Neural progenitor cell (in vitro differentiated cells): ENCODE data around the gene CAP2. TPM values are rescaled to one million over a fixed set of nuclear protein-coding genes. Genes with fewer than 3 reads are reported as not detected.
"Not testable (repeated sequence)": the region's sequence is repeated elsewhere in the genome, so short reads cannot be mapped to it uniquely, and the experiment has no call there.

Experiments used
- DNase-seq: peaks from one replicate; pipeline ENCODE4 v3.0.0-alpha.2; 2016; ENCODE audit warnings: low spot score
- H2AFZ ChIP-seq: fragments of 200-600 bp; sonication (generic); replicated peaks from 2 replicates; pipeline ENCODE4 v1.6.1; 2016; ENCODE audit warnings: antibody characterized with exemption
- H3F3A ChIP-seq: fragments of 200-600 bp; sonication (generic); 2 replicates; pipeline ENCODE4 v1.6.1; 2016; ENCODE audit warnings: antibody characterized with exemption, low read depth
- H3K27ac ChIP-seq: fragments of 200-600 bp; sonication (generic); 2 replicates; pipeline ENCODE4 v1.5.1; 2016; ENCODE audit warnings: mild to moderate bottlenecking
- H3K27me3 ChIP-seq: fragments of 200-600 bp; sonication (generic); 2 replicates; pipeline ENCODE4 v1.6.1; 2016; ENCODE audit warnings: mild to moderate bottlenecking, moderate library complexity
- H3K36me3 ChIP-seq: fragments of 200-600 bp; sonication (generic); 2 replicates; pipeline ENCODE4 v1.5.1; 2016
- H3K4me1 ChIP-seq: fragments of 200-600 bp; sonication (generic); 2 replicates; pipeline ENCODE4 v1.6.1; 2016; ENCODE audit warnings: mixed run types
- H3K4me2 ChIP-seq: fragments of 200-600 bp; sonication (generic); 2 replicates; pipeline ENCODE4 v1.6.1; 2016
- H3K4me3 ChIP-seq: fragments of 200-600 bp; sonication (generic); 2 replicates; pipeline ENCODE4 v1.5.1; 2016
- H3K79me2 ChIP-seq: fragments of 200-600 bp; sonication (generic); 2 replicates; pipeline ENCODE4 v1.6.1; 2016; ENCODE audit warnings: low read depth
- H3K9ac ChIP-seq: fragments of 200-600 bp; sonication (generic); 2 replicates; pipeline ENCODE4 v1.6.1; 2016
- H3K9me3 ChIP-seq: fragments of 200-600 bp; sonication (generic); 2 replicates; pipeline ENCODE4 v1.5.1; 2016; ENCODE audit warnings: low read depth
- H4K20me1 ChIP-seq: fragments of 200-600 bp; sonication (generic); 2 replicates; pipeline ENCODE4 v1.6.1; 2016; ENCODE audit warnings: low read depth
- H3K27ac Mint-ChIP-seq: 3 replicates; pipeline ENCODE4 v1.8.0; 2021; ENCODE audit warnings: mixed read lengths
- H3K27me3 Mint-ChIP-seq: 2 replicates; pipeline ENCODE4 v1.8.0; 2022; ENCODE audit warnings: low read depth, mild to moderate bottlenecking, inconsistent platforms, moderate library complexity, mixed read lengths; ENCODE audit not compliant: insufficient read depth
- H3K36me3 Mint-ChIP-seq: 3 replicates; pipeline ENCODE4 v1.8.0; 2021; ENCODE audit warnings: mixed read lengths
- H3K4me1 Mint-ChIP-seq: 3 replicates; pipeline ENCODE4 v1.8.0; 2021; ENCODE audit warnings: mixed read lengths
- H3K4me3 Mint-ChIP-seq: 3 replicates; pipeline ENCODE4 v1.8.0; 2021; ENCODE audit warnings: mild to moderate bottlenecking, moderate library complexity, mixed read lengths
- H3K9me3 Mint-ChIP-seq: 3 replicates; pipeline ENCODE4 v1.8.0; 2020; ENCODE audit warnings: mixed read lengths
- EZH2 ChIP-seq: fragments of 200-600 bp; sonication (generic); IDR thresholded peaks from 2 replicates; pipeline ENCODE4 v1.6.1; 2017; ENCODE audit warnings: antibody characterized with exemption, mild to moderate bottlenecking, moderate library complexity
- EZH2phosphoT487 ChIP-seq: fragments of 200-600 bp; sonication (generic); IDR thresholded peaks from 2 replicates; pipeline ENCODE4 v1.6.1; 2017; ENCODE audit warnings: antibody characterized with exemption
- total RNA-seq: library from RNA; depleted of rRNA; stranded (reverse); fragments of >200 nt; gene quantifications from 2 replicates; pipeline ENCODE4 v1.2.3, GENCODE V29; 2015; ENCODE audit warnings: low replicate concordance
- TF ChIP-seq, protein P1 (sequence below): fragments of 200-600 bp; sonication (generic); IDR thresholded peaks from 2 replicates; pipeline ENCODE4 v1.5.1; 2017; ENCODE audit warnings: antibody characterized with exemption, mild to moderate bottlenecking

Gene CAP2
- total RNA-seq, 1 donor from 2014 or later, result 27.4 TPM

DNA sequence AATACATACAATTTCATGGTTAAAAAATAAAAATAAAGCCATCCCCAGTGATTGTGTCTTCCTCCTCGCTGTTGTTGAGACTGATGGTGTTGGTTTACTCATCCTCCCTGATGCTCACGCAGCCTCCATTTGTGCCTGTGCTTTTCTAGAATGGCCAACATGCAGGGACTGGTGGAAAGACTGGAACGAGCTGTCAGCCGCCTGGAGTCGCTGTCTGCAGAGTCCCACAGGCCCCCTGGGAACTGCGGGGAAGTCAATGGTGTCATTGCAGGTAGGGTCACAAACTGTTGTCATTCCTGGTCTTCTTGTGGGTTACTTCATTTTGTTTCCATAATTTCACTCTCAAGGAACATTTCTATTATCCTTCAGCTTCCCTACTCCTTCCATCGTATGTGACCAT is 28.0 kb downstream of the CAP2 start:
- TF ChIP-seq, protein P1, sequence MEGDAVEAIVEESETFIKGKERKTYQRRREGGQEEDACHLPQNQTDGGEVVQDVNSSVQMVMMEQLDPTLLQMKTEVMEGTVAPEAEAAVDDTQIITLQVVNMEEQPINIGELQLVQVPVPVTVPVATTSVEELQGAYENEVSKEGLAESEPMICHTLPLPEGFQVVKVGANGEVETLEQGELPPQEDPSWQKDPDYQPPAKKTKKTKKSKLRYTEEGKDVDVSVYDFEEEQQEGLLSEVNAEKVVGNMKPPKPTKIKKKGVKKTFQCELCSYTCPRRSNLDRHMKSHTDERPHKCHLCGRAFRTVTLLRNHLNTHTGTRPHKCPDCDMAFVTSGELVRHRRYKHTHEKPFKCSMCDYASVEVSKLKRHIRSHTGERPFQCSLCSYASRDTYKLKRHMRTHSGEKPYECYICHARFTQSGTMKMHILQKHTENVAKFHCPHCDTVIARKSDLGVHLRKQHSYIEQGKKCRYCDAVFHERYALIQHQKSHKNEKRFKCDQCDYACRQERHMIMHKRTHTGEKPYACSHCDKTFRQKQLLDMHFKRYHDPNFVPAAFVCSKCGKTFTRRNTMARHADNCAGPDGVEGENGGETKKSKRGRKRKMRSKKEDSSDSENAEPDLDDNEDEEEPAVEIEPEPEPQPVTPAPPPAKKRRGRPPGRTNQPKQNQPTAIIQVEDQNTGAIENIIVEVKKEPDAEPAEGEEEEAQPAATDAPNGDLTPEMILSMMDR, result no peak
- TF ChIP-seq EZH2 (no peak), EZH2phosphoT487 (no peak)
- Histone ChIP-seq H3K27me3 (no peaks in the 10 kb centered on the region), H3K9ac (no peak overlapping the region), H3K4me1 (peaks cover 19% of the 10 kb centered on the region), H3K79me2 (peaks cover 9% of the 10 kb centered on the region), H4K20me1 (no peaks in the 10 kb centered on the region), H3K4me2 (no peak overlapping the region), H3F3A (peaks cover 6% of the 10 kb centered on the region), H3K4me3 (no peak overlapping the region), H2AFZ (no peak overlapping the region), H3K36me3 (no peaks in the 10 kb centered on the region), H3K9me3 (no peaks in the 10 kb centered on the region), H3K27ac (no peak overlapping the region)
- H3K27me3 Mint-ChIP-seq, result peaks cover 2% of the 10 kb centered on the region
- peaks cover 27% of the 10 kb centered on the region for H3K36me3 Mint-ChIP-seq
- H3K9me3 Mint-ChIP-seq, result no peaks in the 10 kb centered on the region
- peaks cover 13% of the 10 kb centered on the region for H3K4me1 Mint-ChIP-seq
- DNase-seq, result no peak
- H3K4me3 Mint-ChIP-seq, result no peak overlapping the region
- H3K27ac Mint-ChIP-seq, result no peak overlapping the region

DNA sequence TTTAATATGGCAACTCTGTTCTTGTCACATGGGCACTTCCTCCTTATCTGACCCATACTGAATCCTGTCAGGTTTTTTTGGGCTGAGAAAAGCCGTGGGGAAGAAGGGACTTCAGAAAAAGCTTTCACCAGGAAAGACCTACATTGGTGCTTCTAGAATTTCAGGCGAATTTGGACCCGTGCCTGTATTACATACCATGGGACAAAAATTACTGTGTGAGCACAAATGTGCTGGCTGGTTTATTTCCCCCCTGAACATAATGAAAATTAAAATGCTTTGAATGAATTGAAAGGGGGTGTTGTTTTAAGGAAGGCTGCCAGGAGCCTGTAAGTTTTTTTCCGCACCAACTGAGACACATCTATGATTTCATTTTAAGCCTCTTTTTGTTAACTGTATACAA is 29.6 kb downstream of the CAP2 start:
- no peaks in the 10 kb centered on the region for H3K36me3 ChIP-seq

DNA sequence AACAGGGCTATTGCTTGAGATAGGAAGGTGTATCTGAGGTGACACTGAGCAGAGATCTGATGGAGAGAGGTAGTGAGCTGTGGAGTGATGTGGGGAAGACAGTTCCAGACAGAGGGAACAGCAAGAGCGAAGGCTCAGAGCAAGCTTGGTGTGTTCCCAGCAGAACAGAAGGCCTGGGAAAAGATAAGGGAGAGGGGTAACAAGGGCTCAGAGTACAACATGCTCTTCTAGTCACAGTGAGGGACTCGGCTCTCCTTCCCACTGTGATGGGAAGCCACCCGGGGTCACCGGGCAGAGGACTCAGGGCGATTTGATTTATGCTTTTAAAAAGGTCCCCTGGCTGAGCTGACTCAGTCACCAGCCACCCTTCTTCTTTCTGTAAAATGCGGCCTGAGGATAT is 33.7 kb downstream of the CAP2 start:
- Mint-ChIP-seq H3K4me3 (no peak overlapping the region), H3K36me3 (peaks cover 26% of the 10 kb centered on the region), H3K27ac (no peak overlapping the region), H3K27me3 (peaks cover 4% of the 10 kb centered on the region), H3K4me1 (no peaks in the 10 kb centered on the region), H3K9me3 (no peaks in the 10 kb centered on the region)
- Histone ChIP-seq H3K4me3 (no peak overlapping the region), H3K4me2 (no peak overlapping the region), H3K9me3 (no peaks in the 10 kb centered on the region), H4K20me1 (no peaks in the 10 kb centered on the region), H3K27ac (no peak overlapping the region), H3K27me3 (no peaks in the 10 kb centered on the region), H3K36me3 (no peaks in the 10 kb centered on the region), H3K9ac (no peak overlapping the region), H3K4me1 (no peaks in the 10 kb centered on the region), H3F3A (no peaks in the 10 kb centered on the region), H3K79me2 (no peaks in the 10 kb centered on the region), H2AFZ (no peak overlapping the region)
- TF ChIP-seq, protein P1, result no peak
- TF ChIP-seq EZH2phosphoT487 (no peak), EZH2 (no peak)
- no peak for DNase-seq

More for the DNA sequence above, 29.6 kb downstream of the CAP2 start:
- Histone ChIP-seq H3K27ac (no peak overlapping the region), H3K9me3 (no peaks in the 10 kb centered on the region), H2AFZ (no peak overlapping the region), H3F3A (no peaks in the 10 kb centered on the region), H3K4me3 (no peak overlapping the region), H3K79me2 (peaks cover 3% of the 10 kb centered on the region), H3K27me3 (no peaks in the 10 kb centered on the region), H3K4me1 (peaks cover 12% of the 10 kb centered on the region), H3K4me2 (no peak overlapping the region), H4K20me1 (no peaks in the 10 kb centered on the region), H3K9ac (no peak overlapping the region)
- Mint-ChIP-seq H3K9me3 (no peaks in the 10 kb centered on the region), H3K36me3 (peaks cover 34% of the 10 kb centered on the region), H3K4me1 (peaks cover 5% of the 10 kb centered on the region), H3K27ac (no peak overlapping the region), H3K27me3 (no peaks in the 10 kb centered on the region), H3K4me3 (no peak overlapping the region)
- TF ChIP-seq EZH2 (no peak), EZH2phosphoT487 (no peak)
- TF ChIP-seq, protein P1, result no peak
- no peak for DNase-seq

DNA sequence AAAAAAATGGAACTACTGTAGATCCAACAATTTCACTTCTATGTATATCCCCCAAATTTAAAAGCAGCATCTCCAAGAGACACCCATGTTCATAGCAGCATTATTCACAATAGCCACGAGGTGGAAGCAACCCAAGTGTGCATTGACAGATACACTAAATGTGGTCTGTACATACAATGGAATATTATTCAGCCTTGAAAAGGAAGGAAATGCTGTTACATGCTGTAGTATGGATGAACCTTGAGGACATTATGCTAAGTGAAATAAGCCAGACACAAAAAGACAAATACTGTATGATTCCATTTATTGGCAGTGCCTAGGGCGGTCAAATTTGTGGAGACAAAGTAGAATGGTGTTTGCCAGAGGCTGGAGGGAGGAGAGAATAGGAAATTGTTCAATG is 34.2 kb downstream of the CAP2 start:
- no peak for DNase-seq
- H3K9ac ChIP-seq, result no peak overlapping the region
- no peak overlapping the region for H2AFZ ChIP-seq
- Mint-ChIP-seq H3K4me1 (no peaks in the 10 kb centered on the region), H3K9me3 (no peaks in the 10 kb centered on the region), H3K36me3 (peaks cover 26% of the 10 kb centered on the region), H3K27ac (no peak overlapping the region), H3K4me3 (no peak overlapping the region), H3K27me3 (peaks cover 4% of the 10 kb centered on the region)
- no peaks in the 10 kb centered on the region for H3K36me3 ChIP-seq
- H4K20me1 ChIP-seq, result no peaks in the 10 kb centered on the region
- H3K27me3 ChIP-seq, result no peaks in the 10 kb centered on the region
- H3F3A ChIP-seq, result no peaks in the 10 kb centered on the region
- H3K27ac ChIP-seq, result no peak overlapping the region
- H3K4me3 ChIP-seq, result no peak overlapping the region
- no peak overlapping the region for H3K4me2 ChIP-seq
- no peaks in the 10 kb centered on the region for H3K79me2 ChIP-seq
- TF ChIP-seq EZH2 (no peak), EZH2phosphoT487 (no peak)
- TF ChIP-seq, protein P1, result no peak
- no peaks in the 10 kb centered on the region for H3K9me3 ChIP-seq
- H3K4me1 ChIP-seq, result no peaks in the 10 kb centered on the region

DNA sequence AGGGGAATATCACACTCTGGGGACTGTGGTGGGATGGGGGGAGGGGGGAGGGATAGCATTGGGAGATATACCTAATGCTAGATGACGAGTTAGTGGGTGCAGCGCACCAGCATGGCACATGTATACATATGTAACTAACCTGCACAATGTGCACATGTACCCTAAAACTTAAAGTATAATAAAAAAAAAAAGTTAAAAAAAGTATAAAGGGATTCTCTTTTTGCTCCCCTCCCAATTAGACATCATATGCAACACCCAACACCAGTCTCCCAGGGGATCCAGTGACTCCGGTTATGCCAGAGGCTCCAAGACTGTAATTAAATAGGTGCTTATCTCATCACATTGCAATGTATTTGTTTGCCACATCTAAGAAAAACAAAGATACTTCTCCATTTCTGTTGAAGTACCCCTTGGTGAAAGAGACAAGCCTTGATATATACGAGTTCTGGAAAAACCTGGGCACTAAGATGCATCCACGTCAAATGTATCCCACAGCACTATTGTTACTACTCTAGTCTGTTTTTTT is 35.3 kb downstream of the CAP2 start:
- not testable (repeated sequence) for H3K4me2 ChIP-seq, H3K79me2 ChIP-seq, H3K9me3 Mint-ChIP-seq, H3F3A ChIP-seq, H4K20me1 ChIP-seq, H3K4me3 ChIP-seq, H3K36me3 ChIP-seq, H3K9ac ChIP-seq, H3K27me3 ChIP-seq, H3K4me3 Mint-ChIP-seq, DNase-seq, H3K27ac Mint-ChIP-seq, H3K9me3 ChIP-seq, H3K27me3 Mint-ChIP-seq, H3K4me1 ChIP-seq, H3K27ac ChIP-seq, H2AFZ ChIP-seq, H3K4me1 Mint-ChIP-seq
- H3K36me3 Mint-ChIP-seq, result peaks cover 31% of the 10 kb centered on the region
